Measurements from ENCODE around the gene KSR2. TPM values are rescaled to one million over a fixed set of nuclear protein-coding genes. Genes with fewer than 3 reads are reported as not detected.

The KSR2 gene
- total and polyA plus RNA-seq, 2 donors (not counting 3 experiments of a cell fraction or from before 2014, with no cell fraction given) = 2.1 to 5.2 TPM

- H3K9me3 ChIP-seq (replicated peaks; ENCODE audit: control insufficient read depth, insufficient read depth, low read length) = no peaks in the 10 kb centered on the region
These were observed 79.7 kb downstream of the KSR2 start for GRCh38 chr12:117889098-117889497.

More at GRCh38 chr12:117889098-117889497, 79.7 kb downstream of the KSR2 start:
- ChIA-PET POLR2A (no interaction called here), CTCF (interaction anchor here (1.5 kb wide), 1 partner anchor 32 kb away, joined by 4 read pairs; no protein-coding TSS in a partner anchor)
- Histone ChIP-seq H3K27ac (ENCODE audit: insufficient read depth, low read depth, low read length) (no peak overlapping the region), H3K4me1 (ENCODE audit: control insufficient read depth, extremely low read depth, insufficient read depth, low read length) (no peaks in the 10 kb centered on the region), H2AFZ (ENCODE audit: low read depth, low read length) (no peak overlapping the region), H4K20me1 (replicated peaks; ENCODE audit: control insufficient read depth, extremely low read depth, insufficient read depth, low read length) (no peaks in the 10 kb centered on the region), H3K4me2 (ENCODE audit: insufficient read depth, low read length) (no peak overlapping the region), H3K79me2 (ENCODE audit: control insufficient read depth, insufficient read depth, low read length) (no peaks in the 10 kb centered on the region), H3K9me1 (replicated peaks; ENCODE audit: control insufficient read depth, extremely low read depth, insufficient read depth, low read length) (no peaks in the 10 kb centered on the region), H3K4me3 (replicated peaks in 1 of 3; ENCODE audit: insufficient read depth in 1 of 3, low read depth in 1 of 3, low read length in 3 of 3) (no peak overlapping the region), H3K9ac (replicated peaks; ENCODE audit: extremely low read depth, insufficient read depth, low read length) (no peak overlapping the region), H3K27me3 (ENCODE audit: control insufficient read depth in 2 of 2, insufficient read depth in 2 of 2, low read length in 2 of 2) (no peaks in the 10 kb centered on the region), H3K36me3 (ENCODE audit: control insufficient read depth in 2 of 2, extremely low read depth in 1 of 2, insufficient read depth in 2 of 2, low read length in 2 of 2) (no peaks in the 10 kb centered on the region)
- no peak for TF ChIP-seq GATA2 (IDR thresholded peaks at IDR 0.05; ENCODE audit: insufficient read depth, insufficient read length, low read depth, low read length)
- no peak for TF ChIP-seq JUN (IDR thresholded peaks at IDR 0.05; ENCODE audit: borderline replicate concordance, insufficient read depth, insufficient read length, low read depth)
- no peak for TF ChIP-seq MAX (IDR thresholded peaks at IDR 0.05; ENCODE audit: insufficient read depth, insufficient read length)
- no peak for TF ChIP-seq EZH2 (IDR thresholded peaks at IDR 0.05; ENCODE audit: borderline replicate concordance, low read depth, low read length, severe bottlenecking)
- TF ChIP-seq CTCF (IDR thresholded peaks at IDR 0.05; ENCODE audit: extremely low read depth in 1 of 2, insufficient read depth in 1 of 2, low read depth in 1 of 2, low read length in 2 of 2) = no peak
- no peak for TF ChIP-seq MYC (IDR thresholded peaks at IDR 0.05; ENCODE audit: low read depth, low read length)
- TF ChIP-seq POLR2A (IDR thresholded peaks at IDR 0.05; ENCODE audit: low read depth, low read length) = no peak
- TF ChIP-seq POLR2AphosphoS5 (IDR thresholded peaks at IDR 0.05; ENCODE audit: insufficient read depth, low read depth, low read length) = no peak
- TF ChIP-seq FOS (IDR thresholded peaks at IDR 0.05; ENCODE audit: borderline replicate concordance, insufficient read depth, low read length) = no peak
- no peak for DNase-seq (ENCODE audit: low read depth, low spot score)
- BruUV-seq (replicated peaks) = no TSS peak
- intact Hi-C loops (cut with micrococcal nuclease) (no loop called here), dilution Hi-C loops (cut with MboI; ENCODE audit: extremely low pct_ligation_motif_present, low sequenced_read_pairs) (no loop called here)
- FAIRE-seq = no peak

Data from endothelial cell of umbilical vein (primary cell).